HG03097 (cell line): ENCODE measurements around the gene BDP1.
A peak's percentile ranks its signal among the peaks of the same experiment; 100 is the strongest.
"Not testable (repeated sequence)": the region's sequence is repeated elsewhere in the genome, so short reads cannot be mapped to it uniquely, and the experiment has no call there.

ENCODE experiments used
- ATAC-seq: cut with Tn5 transposase; IDR thresholded peaks from one replicate; pipeline ENCODE4 v1.9.1; 2021; ENCODE audit not compliant: unreplicated experiment, low FRiP score

Gene BDP1

DNA sequence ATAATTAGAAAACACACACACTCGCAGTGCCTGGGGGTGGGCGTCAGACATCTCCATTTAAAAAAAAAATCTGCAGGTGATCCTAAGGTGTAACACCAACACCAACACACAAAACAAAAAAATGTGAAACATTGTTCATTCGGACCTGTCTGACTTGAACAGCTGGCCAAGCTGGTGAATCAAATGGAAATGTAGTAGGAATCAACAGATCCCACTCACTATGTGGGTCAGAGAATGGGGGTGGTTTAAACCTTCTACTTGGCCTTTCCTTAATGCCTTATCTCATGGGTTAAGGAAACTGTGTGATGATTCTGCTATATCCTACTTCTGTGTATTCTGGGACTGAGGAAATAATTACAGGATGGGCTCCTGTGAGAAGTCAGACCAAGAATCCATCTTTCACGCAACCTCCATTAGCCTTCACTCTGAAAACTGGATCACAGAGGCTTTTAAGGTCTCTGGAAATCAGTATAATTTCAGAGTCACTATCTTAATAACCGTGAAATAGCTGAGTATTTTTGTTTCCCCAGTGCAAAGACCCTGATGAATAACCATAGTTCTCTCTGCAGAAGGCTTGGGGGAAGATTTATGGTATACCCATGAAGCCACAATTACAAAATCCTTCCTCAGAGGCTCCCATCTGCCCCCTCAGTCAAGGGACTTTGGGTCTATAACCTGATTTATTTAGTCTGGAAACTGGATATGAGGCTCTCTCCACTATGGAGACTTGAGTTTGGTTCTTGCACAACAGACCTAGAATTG lies 114.5 kb downstream of the BDP1 start:
- ATAC-seq = no peak

DNA sequence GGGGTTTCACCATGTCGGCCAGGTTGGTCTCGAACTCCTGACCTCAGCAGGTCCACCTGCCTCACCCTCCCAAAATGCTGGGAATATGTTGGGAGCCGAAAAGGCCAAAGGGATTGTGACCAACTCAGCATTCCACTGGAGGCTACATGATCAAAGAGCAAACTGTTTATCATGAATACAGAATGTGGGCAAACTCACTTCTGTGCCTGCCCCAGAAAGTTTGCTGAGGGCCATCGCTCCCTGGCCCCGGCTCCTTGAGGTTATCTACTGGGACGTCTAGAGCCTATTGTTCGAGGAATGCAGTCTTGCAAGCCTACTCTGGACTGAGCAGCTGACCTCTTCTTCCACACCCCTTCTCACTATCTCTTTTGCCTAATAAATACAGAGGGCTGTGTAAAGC lies 116.4 kb downstream of the BDP1 start:
- not testable (repeated sequence) for ATAC-seq

- no peak for ATAC-seq
Observed at GRCh38 chr5:71573591-71573990, 118.1 kb downstream of the BDP1 start.

- not testable (repeated sequence) for ATAC-seq
Observed at GRCh38 chr5:71575588-71575987, 120.1 kb downstream of the BDP1 start.

DNA sequence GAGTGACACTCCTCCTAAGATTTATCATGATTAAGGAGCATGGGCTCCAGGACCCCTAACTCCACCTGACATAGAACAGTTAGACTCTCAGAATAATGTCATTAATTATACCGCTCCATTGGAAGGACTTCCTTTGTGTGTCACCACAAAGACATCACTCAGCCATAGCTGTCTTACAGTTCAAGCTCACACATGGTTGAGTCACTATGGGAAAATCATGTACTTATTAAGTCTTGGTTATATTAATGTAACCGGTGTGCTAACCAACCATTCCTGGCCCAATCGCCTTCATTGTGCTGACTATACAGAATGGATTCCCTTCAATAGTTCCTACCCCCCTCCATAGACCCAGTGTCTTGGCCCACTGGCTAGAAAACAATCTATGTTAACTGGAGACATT lies 120.8 kb downstream of the BDP1 start:
- ATAC-seq = no peak

GRCh38 chr5:71577839-71578238 lies 122.4 kb downstream of the BDP1 start:
- ATAC-seq = not testable (repeated sequence)

- no peak for ATAC-seq
Observed at GRCh38 chr5:71582945-71583584, 127.6 kb downstream of the BDP1 start.

DNA sequence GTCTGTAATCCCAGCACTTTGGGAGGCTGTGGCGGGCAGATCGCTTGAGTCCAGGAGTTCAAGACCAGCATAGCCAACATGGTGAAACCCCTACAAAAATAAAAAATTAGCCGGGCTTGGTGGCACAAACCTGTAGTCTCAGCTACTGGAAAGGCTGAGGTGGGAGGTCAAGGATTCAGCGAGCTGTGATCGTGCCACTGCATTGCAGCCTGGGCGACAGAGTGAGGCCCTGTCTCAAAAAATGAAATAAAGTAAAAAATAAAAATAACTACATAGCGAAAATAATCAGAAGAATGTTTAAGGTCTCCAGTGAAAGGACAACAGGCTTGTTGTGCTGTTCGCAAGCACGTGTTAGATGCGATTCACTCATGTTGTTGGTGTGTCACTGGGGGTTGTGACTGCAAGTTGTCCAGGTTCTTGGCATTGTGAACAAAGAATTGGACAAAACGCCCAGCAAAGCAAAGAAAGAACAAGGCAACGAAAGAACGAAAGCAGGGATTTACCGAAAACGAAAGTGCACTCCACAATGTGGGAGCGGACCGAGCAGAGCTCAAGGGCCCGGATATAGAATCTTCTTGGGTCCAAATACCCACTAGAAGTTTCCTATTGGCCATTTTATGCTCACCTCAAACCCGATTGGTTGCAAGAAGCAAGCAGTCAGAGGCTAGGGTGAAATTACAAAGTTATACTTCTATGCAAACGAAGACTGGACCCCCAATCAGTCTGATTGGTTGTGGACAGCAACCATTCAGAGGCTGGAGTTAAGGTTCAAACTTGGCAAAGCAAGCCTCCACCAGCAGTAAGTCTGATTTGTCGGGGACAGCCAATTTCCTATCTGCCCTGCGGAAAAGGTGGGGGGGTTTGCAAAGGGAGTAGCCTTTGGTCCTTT lies 130.8 kb downstream of the BDP1 start:
- peak; percentile 13 for ATAC-seq

GRCh38 chr5:71586941-71587765 lies 131.7 kb downstream of the BDP1 start, which contains the start of gene MCCC2:
Gene MCCC2, plus strand, starts transcription at chr5:71587340. Its CDS starts 86 bp downstream, at chr5:71587426.
- peak; percentile 97 for ATAC-seq

DNA sequence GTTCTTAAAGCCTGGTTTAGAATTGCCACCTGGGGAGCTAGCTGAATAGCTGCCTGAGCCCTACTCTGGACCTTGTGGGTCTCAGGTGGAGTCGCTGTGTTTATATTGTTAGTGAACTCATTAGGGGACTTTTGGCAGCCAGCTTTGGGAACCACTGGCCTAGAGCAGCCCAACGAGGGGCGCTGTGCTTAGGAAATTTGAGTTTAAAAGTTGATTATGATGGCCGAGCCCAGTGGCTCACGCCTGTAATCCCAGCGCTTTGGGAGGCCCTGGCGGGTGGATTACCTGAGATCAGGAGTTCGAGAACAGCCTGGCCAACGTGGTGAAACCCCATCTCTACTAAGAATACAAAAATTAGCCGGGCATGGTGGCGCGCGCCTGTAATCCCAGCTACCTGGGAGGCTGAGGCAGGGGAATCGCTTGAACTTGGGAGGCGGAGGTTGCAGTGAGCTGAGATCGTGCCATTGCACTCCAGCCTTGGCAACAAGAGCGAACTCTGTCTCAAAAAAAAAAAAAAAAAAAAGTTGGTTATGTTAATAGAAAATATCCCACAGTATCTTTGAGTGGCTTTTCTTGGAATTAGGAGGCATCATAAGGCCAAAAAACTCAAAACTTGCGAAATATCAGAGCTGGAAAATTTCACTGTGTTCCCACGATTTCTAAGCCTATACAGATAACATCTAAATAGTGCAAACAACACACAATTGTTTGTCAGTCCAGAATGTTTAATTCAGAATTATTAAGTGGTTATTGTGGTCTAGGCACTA lies 132.5 kb downstream of the BDP1 start:
- no peak for ATAC-seq

DNA sequence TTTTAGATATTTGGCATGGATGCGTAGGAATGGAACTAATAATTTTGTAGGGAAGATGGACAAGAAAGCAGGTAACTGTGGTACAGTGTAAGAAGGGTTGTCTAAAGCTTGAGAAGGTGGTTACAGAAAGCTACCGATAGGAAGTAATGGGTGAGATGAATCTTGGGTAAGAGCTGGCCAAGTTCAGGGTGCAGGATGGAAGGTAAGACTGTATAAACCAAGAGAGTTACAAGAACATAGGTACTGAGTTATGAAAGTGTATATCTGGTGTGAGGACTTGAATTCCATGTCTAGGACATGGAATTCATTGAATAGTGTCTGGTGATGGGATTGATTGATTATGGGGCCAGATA lies 133.1 kb downstream of the BDP1 start:
- ATAC-seq = no peak

- ATAC-seq = no peak
Observed at GRCh38 chr5:71589903-71590302, 134.5 kb downstream of the BDP1 start.

- no peak for ATAC-seq
Observed at GRCh38 chr5:71591100-71591499, 135.6 kb downstream of the BDP1 start.

DNA sequence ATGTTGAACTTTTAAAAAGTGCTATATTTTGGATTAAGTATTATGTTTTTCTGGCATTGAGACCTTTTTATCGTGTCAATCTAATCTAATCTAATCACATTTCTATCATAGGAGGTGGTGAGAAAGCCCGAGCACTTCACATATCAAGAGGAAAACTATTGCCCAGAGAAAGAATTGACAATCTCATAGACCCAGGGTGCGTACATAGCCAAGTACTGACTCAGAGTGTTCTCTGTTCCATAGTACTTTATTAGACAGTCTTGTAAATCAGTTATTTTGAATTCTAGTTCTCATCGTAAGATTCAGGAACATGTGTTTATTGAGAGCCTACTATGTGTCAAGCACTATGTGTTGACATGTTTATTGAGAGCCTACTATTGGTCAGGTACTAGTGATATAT lies 140.7 kb downstream of the BDP1 start:
- no peak for ATAC-seq

DNA sequence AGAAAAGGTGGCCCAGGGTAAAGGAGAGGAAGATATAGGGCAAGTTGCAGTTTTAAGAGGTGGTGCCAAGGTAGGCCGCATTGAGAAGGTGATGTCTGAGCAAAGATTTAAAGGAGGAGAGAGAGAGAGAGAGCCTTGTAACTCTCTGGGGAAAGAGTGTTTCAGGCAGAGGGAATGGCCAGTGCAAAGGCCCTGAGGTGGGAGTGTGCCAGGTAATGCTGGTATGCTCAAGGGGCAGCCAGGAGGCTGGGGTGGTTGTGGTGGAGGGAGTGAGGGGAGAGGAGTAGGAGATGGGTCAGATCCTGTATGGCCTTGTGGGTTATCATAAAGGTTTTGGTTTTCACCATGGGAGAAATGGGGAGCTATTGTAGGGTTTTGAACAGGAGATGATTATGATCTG lies 141.6 kb downstream of the BDP1 start:
- ATAC-seq = no peak

- ATAC-seq = no peak
Observed at GRCh38 chr5:71600783-71601182, 145.3 kb downstream of the BDP1 start.

DNA sequence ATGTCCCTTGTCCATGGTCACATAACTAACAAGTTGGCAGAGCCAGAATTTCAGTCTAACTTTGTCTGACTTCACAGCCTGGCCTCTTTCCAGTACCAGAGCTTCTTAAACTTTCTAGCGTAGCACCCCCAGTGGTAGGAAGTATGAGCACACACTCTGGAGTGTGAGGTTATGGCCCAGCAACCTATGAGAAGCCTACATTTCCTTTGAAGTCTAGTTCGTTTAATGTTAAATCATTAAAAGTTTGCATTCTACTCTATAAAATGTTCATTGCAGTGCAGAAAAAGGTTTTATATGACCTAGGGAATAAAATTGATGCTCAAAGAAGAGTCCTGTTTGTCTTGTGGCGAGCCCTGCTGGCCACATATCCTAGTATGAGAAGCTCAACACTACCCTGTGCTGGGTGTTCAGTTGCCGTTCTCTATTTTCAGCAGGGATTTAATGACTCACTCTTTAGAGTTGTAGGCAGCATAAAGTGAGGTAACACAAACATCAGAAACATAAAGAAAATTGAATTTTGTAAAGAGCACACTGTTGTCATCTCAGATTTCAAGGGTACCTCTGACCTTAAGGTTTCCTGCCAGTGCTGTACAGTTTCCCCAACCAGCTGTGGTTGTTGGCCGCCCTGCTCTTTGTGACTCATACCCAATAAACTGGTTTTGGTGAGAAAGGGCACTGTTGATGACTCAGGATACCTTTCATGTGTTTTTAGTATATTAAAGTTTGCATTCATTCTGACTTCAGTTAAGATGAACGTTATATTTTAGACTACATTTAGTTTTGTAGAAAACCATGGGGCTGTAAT lies 146.0 kb downstream of the BDP1 start:
- ATAC-seq = peak; percentile 86

DNA sequence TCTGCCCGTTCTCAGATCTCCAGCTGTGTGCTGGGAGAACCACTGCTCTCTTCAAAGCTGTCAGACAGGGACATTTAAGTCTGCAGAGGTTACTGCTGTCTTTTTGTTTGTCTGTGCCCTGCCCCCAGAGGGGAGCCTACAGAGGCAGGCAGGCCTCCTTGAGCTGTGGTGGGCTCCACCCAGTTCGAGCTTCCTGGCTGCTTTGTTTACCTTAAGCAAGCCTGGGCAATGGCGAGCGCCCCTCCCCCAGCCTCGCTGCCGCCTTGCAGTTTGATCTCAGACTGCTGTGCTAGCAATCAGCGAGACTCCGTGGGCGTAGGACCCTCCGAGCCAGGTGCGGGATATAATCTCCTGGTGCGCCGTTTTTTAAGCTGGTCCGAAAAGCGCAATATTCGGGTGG lies 154.5 kb downstream of the BDP1 start:
- ATAC-seq = not testable (repeated sequence)

- no peak for ATAC-seq
Observed at GRCh38 chr5:71615809-71616208, 160.4 kb downstream of the BDP1 start.
